Type B pancreatic cell (in vitro differentiated cells): ENCODE measurements around the gene RFPL2. TPM values are rescaled to one million over a fixed set of nuclear protein-coding genes. Genes with fewer than 3 reads are reported as not detected.

Source experiments
- DNase-seq: peaks from one replicate; pipeline ENCODE4 v3.0.0; 2021; ENCODE audit warnings: mixed read lengths; ENCODE audit not compliant: unreplicated experiment; ENCODE audit errors: extremely low spot score
- H3K27ac Mint-ChIP-seq: 2 replicates; pipeline ENCODE4 v1.8.0; 2021; ENCODE audit warnings: mild to moderate bottlenecking, mixed read lengths
- H3K27me3 Mint-ChIP-seq: 2 replicates; pipeline ENCODE4 v1.8.0; 2021; ENCODE audit warnings: mixed read lengths
- H3K36me3 Mint-ChIP-seq: 2 replicates; pipeline ENCODE4 v1.8.0; 2021; ENCODE audit warnings: mixed read lengths
- H3K4me1 Mint-ChIP-seq: one replicate; pipeline ENCODE4 v1.8.0; 2021; ENCODE audit warnings: mixed read lengths; ENCODE audit not compliant: unreplicated experiment
- H3K4me3 Mint-ChIP-seq: 2 replicates; pipeline ENCODE4 v1.8.0; 2021; ENCODE audit warnings: mild to moderate bottlenecking, mixed read lengths
- H3K9me3 Mint-ChIP-seq: 2 replicates; pipeline ENCODE4 v1.8.0; 2021; ENCODE audit warnings: mixed read lengths
- CTCF ChIP-seq: fragments of 200-600 bp; sonication (generic); conservative IDR thresholded peaks from 2 replicates; pipeline ENCODE4 v1.5.0; 2021; ENCODE audit warnings: antibody characterized with exemption, mild to moderate bottlenecking
- total RNA-seq: library from RNA; stranded (reverse); gene quantifications from 2 replicates; pipeline ENCODE4 v1.2.1, GENCODE V29; 2021; ENCODE audit warnings: low replicate concordance

RFPL2 gene
- total RNA-seq, 1 donor from 2014 or later = 0.43 TPM

GRCh38 chr22:32232191-32232830 is 27.4 kb upstream of the RFPL2 start:
- Mint-ChIP-seq H3K27ac (no peak overlapping the region), H3K4me1 (no peaks in the 10 kb centered on the region), H3K9me3 (no peaks in the 10 kb centered on the region), H3K4me3 (no peak overlapping the region), H3K36me3 (no peaks in the 10 kb centered on the region), H3K27me3 (peaks cover 5% of the 10 kb centered on the region)
- TF ChIP-seq CTCF = no peak
- DNase-seq = no peak

- no peaks in the 10 kb centered on the region for H3K36me3 Mint-ChIP-seq
- no peaks in the 10 kb centered on the region for H3K9me3 Mint-ChIP-seq
- no peak overlapping the region for H3K27ac Mint-ChIP-seq
- peaks cover 8% of the 10 kb centered on the region for H3K4me1 Mint-ChIP-seq
- TF ChIP-seq CTCF = no peak
- no peak overlapping the region for H3K4me3 Mint-ChIP-seq
- peaks cover 8% of the 10 kb centered on the region for H3K27me3 Mint-ChIP-seq
- no peak for DNase-seq
Observed at GRCh38 chr22:32226326-32227104, 21.6 kb upstream of the RFPL2 start.

- no peak overlapping the region for H3K27ac Mint-ChIP-seq
- no peak for DNase-seq
- no peaks in the 10 kb centered on the region for H3K9me3 Mint-ChIP-seq
- H3K4me1 Mint-ChIP-seq = peaks cover 8% of the 10 kb centered on the region
- no peaks in the 10 kb centered on the region for H3K36me3 Mint-ChIP-seq
- H3K4me3 Mint-ChIP-seq = no peak overlapping the region
- peaks cover 8% of the 10 kb centered on the region for H3K27me3 Mint-ChIP-seq
- no peak for TF ChIP-seq CTCF
Observed at GRCh38 chr22:32222991-32223390, 18.1 kb upstream of the RFPL2 start.

- H3K4me1 Mint-ChIP-seq = no peaks in the 10 kb centered on the region
- no peak for TF ChIP-seq CTCF
- H3K4me3 Mint-ChIP-seq = no peak overlapping the region
- peaks cover 4% of the 10 kb centered on the region for H3K36me3 Mint-ChIP-seq
- H3K27ac Mint-ChIP-seq = no peak overlapping the region
- no peak for DNase-seq
- no peaks in the 10 kb centered on the region for H3K9me3 Mint-ChIP-seq
- H3K27me3 Mint-ChIP-seq = peaks cover 6% of the 10 kb centered on the region
Observed at GRCh38 chr22:32219026-32219425, 14.2 kb upstream of the RFPL2 start.

GRCh38 chr22:32218470-32218869 is 13.6 kb upstream of the RFPL2 start:
- TF ChIP-seq CTCF = no peak
- Mint-ChIP-seq H3K27me3 (peaks cover 5% of the 10 kb centered on the region), H3K4me1 (no peaks in the 10 kb centered on the region), H3K4me3 (no peak overlapping the region), H3K36me3 (peaks cover 4% of the 10 kb centered on the region), H3K9me3 (no peaks in the 10 kb centered on the region), H3K27ac (no peak overlapping the region)
- DNase-seq = no peak
